ENCODE results near the gene TMEM61.

- TF ChIP-seq CTCF (IDR thresholded peaks at IDR 0.05) (no peak), EP300 (IDR thresholded peaks at IDR 0.05) (no peak), POLR2A (IDR thresholded peaks at IDR 0.05) (no peak), POLR2AphosphoS5 (IDR thresholded peaks at IDR 0.05) (no peak)
These were observed 35.5 kb downstream of the TMEM61 start for GRCh38 chr1:55015731-55016620.
